Activated naive CD8-positive, alpha-beta T cell treated with anti-CD3 and anti-CD28 coated beads, Interleukin-2, amount 10 ng/mL, durations not matched to agents 7 days and 5 days (primary cell): ENCODE results near the gene FNBP1. TPM values are rescaled to one million over a fixed set of nuclear protein-coding genes. Genes with fewer than 3 reads are reported as not detected.

Experiments used
- ATAC-seq: fragments of 150-1000 bp; cut with Tn5 transposase; one replicate; pipeline ENCODE4 v1.10.0; 2021; ENCODE audit warnings: low read depth, moderate library complexity
- POLR2A ChIA-PET: fragments of 350-600 bp; sonication (Branson Sonifier 250); formaldehyde crosslinking; loops from one replicate; lab custom pipeline; 2021; ENCODE audit warnings: antibody characterized with exemption; lab: Charles Lee
- DNase-seq: peaks from one replicate; pipeline ENCODE4 v3.0.0; 2021
- H3K27ac Mint-ChIP-seq: one replicate; pipeline ENCODE4 v1.8.0; 2022; ENCODE audit warnings: mild to moderate bottlenecking, mixed read lengths
- H3K27me3 Mint-ChIP-seq: one replicate; pipeline ENCODE4 v1.8.0; 2022; ENCODE audit warnings: mild to moderate bottlenecking, moderate library complexity, mixed read lengths
- H3K36me3 Mint-ChIP-seq: one replicate; pipeline ENCODE4 v1.8.0; 2021; ENCODE audit warnings: mild to moderate bottlenecking, mixed read lengths
- H3K4me1 Mint-ChIP-seq: one replicate; pipeline ENCODE4 v1.8.0; 2021; ENCODE audit warnings: mixed read lengths
- H3K4me3 Mint-ChIP-seq: one replicate; pipeline ENCODE4 v1.8.0; 2022; ENCODE audit warnings: mild to moderate bottlenecking, moderate library complexity, mixed read lengths
- H3K9me3 Mint-ChIP-seq: one replicate; pipeline ENCODE4 v1.8.0; 2021; ENCODE audit warnings: mixed read lengths
- total RNA-seq, 2 experiments: library from RNA; stranded (reverse); gene quantifications; one replicate each; pipeline ENCODE4 v1.2.3, GENCODE V29; 2021

Gene FNBP1
- total RNA-seq, 2 experiments from 2014 or later, result 191 to 194 TPM

GRCh38 chr9:129869585-129870501 lies 173.1 kb downstream of the FNBP1 start:
- Mint-ChIP-seq H3K4me3 (peak overlapping the region; percentile 60), H3K27me3 (no peaks in the 10 kb centered on the region), H3K4me1 (peaks cover 52% of the 10 kb centered on the region), H3K27ac (peak overlapping the region; percentile 90), H3K9me3 (no peaks in the 10 kb centered on the region), H3K36me3 (peaks cover 38% of the 10 kb centered on the region)
- ATAC-seq, result no peak
- no peak for DNase-seq
- POLR2A ChIA-PET, result interaction anchor here (0.6 to 12.4 kb wide), 7 partner anchors 10 to 1134 kb away, joined by 4 to 173 read pairs (median 10); partner anchors contain the start of genes C9orf78 and USP20

- Mint-ChIP-seq H3K9me3 (no peaks in the 10 kb centered on the region), H3K36me3 (peaks cover 36% of the 10 kb centered on the region), H3K27ac (peak overlapping the region; percentile 90), H3K4me3 (peak overlapping the region; percentile 60), H3K4me1 (peaks cover 56% of the 10 kb centered on the region), H3K27me3 (no peaks in the 10 kb centered on the region)
- DNase-seq (peak; percentile 88), ATAC-seq (peak; percentile 88)
- POLR2A ChIA-PET, result interaction anchor here (0.6 to 12.4 kb wide), 9 partner anchors 9 to 1133 kb away, joined by 3 to 173 read pairs (median 6); partner anchors contain the start of genes C9orf78 and USP20
These were observed 174.0 kb downstream of the FNBP1 start for GRCh38 chr9:129868872-129869486.

GRCh38 chr9:129868023-129868871 lies 174.7 kb downstream of the FNBP1 start:
- POLR2A ChIA-PET, result interaction anchor here (0.6 to 12.4 kb wide), 12 partner anchors 9 to 185 kb away, joined by 3 to 173 read pairs (median 5); partner anchors contain the start of genes C9orf78, TOR1A and USP20
- H3K4me1 Mint-ChIP-seq, result peaks cover 60% of the 10 kb centered on the region
- no peak for ATAC-seq
- peak overlapping the region; percentile 71 for H3K4me3 Mint-ChIP-seq
- no peaks in the 10 kb centered on the region for H3K27me3 Mint-ChIP-seq
- peak overlapping the region; percentile 94 for H3K27ac Mint-ChIP-seq
- peaks cover 42% of the 10 kb centered on the region for H3K36me3 Mint-ChIP-seq
- DNase-seq, result no peak
- H3K9me3 Mint-ChIP-seq, result no peaks in the 10 kb centered on the region

GRCh38 chr9:129867136-129868022 lies 175.6 kb downstream of the FNBP1 start:
- Mint-ChIP-seq H3K36me3 (peaks cover 44% of the 10 kb centered on the region), H3K27ac (peak overlapping the region; percentile 94), H3K27me3 (no peaks in the 10 kb centered on the region)

GRCh38 chr9:129866394-129867135 lies 176.4 kb downstream of the FNBP1 start:
- Mint-ChIP-seq H3K9me3 (no peaks in the 10 kb centered on the region), H3K27me3 (no peaks in the 10 kb centered on the region), H3K4me3 (peak overlapping the region; percentile 71), H3K4me1 (peaks cover 62% of the 10 kb centered on the region), H3K27ac (peak overlapping the region; percentile 94), H3K36me3 (peaks cover 44% of the 10 kb centered on the region)
- peak; percentile 8 for ATAC-seq
- peak; percentile 63 for DNase-seq
- POLR2A ChIA-PET, result interaction anchor here (0.7 to 12.4 kb wide), 6 partner anchors 12 to 187 kb away, joined by 3 to 173 read pairs (median 6); partner anchors contain the start of genes C9orf78, TOR1A and USP20

More at GRCh38 chr9:129867136-129868022, 175.6 kb downstream of the FNBP1 start:
- DNase-seq (peak; percentile 61), ATAC-seq (no peak)
- Mint-ChIP-seq H3K4me1 (peaks cover 62% of the 10 kb centered on the region), H3K9me3 (no peaks in the 10 kb centered on the region), H3K4me3 (peak overlapping the region; percentile 71)
- POLR2A ChIA-PET, result interaction anchor here (0.9 to 12.4 kb wide), 7 partner anchors 9 to 186 kb away, joined by 3 to 173 read pairs (median 5); partner anchors contain the start of genes C9orf78, TOR1A and USP20

- DNase-seq, result no peak
- H3K9me3 Mint-ChIP-seq, result no peaks in the 10 kb centered on the region
- H3K27ac Mint-ChIP-seq, result peak overlapping the region; percentile 94
- ATAC-seq, result no peak
- no peaks in the 10 kb centered on the region for H3K27me3 Mint-ChIP-seq
- peaks cover 44% of the 10 kb centered on the region for H3K36me3 Mint-ChIP-seq
- POLR2A ChIA-PET, result interaction anchor here (0.7 to 12.4 kb wide), 5 partner anchors 13 to 43 kb away, joined by 4 to 173 read pairs (median 6); partner anchors contain the start of genes C9orf78, TOR1A and USP20
- peak overlapping the region; percentile 71 for H3K4me3 Mint-ChIP-seq
- H3K4me1 Mint-ChIP-seq, result peaks cover 68% of the 10 kb centered on the region
These were observed 177.2 kb downstream of the FNBP1 start for GRCh38 chr9:129865668-129866320.

- ATAC-seq, result no peak
- H3K4me3 Mint-ChIP-seq, result peak overlapping the region; percentile 33
- no peaks in the 10 kb centered on the region for H3K9me3 Mint-ChIP-seq
- no peaks in the 10 kb centered on the region for H3K27me3 Mint-ChIP-seq
- POLR2A ChIA-PET, result interaction anchor here (0.6 to 12.4 kb wide), 5 partner anchors 11 to 79 kb away, joined by 3 to 173 read pairs (median 15); partner anchors contain the start of genes C9orf78 and USP20
- H3K36me3 Mint-ChIP-seq, result peaks cover 45% of the 10 kb centered on the region
- H3K4me1 Mint-ChIP-seq, result peaks cover 67% of the 10 kb centered on the region
- DNase-seq, result no peak
- peak overlapping the region; percentile 83 for H3K27ac Mint-ChIP-seq
These were observed 177.9 kb downstream of the FNBP1 start for GRCh38 chr9:129864991-129865647.

- POLR2A ChIA-PET, result interaction anchor here (0.7 to 12.4 kb wide), 7 partner anchors 9 to 180 kb away, joined by 3 to 173 read pairs (median 4); partner anchors contain the start of genes C9orf78, FNBP1 and USP20
- Mint-ChIP-seq H3K27me3 (no peaks in the 10 kb centered on the region), H3K27ac (peak overlapping the region; percentile 89), H3K4me1 (peaks cover 61% of the 10 kb centered on the region), H3K4me3 (peak overlapping the region; percentile 73), H3K36me3 (peaks cover 49% of the 10 kb centered on the region), H3K9me3 (no peaks in the 10 kb centered on the region)
- DNase-seq (peak; percentile 85), ATAC-seq (peak; percentile 89)
These were observed 179.8 kb downstream of the FNBP1 start for GRCh38 chr9:129863059-129863690.

- POLR2A ChIA-PET, result interaction anchor here (0.6 to 12.4 kb wide), 5 partner anchors 10 to 161 kb away, joined by 3 to 173 read pairs (median 4); no protein-coding TSS in a partner anchor
- Mint-ChIP-seq H3K4me3 (peak overlapping the region; percentile 48), H3K36me3 (peaks cover 52% of the 10 kb centered on the region), H3K27ac (no peak overlapping the region), H3K27me3 (no peaks in the 10 kb centered on the region), H3K9me3 (no peaks in the 10 kb centered on the region), H3K4me1 (peaks cover 57% of the 10 kb centered on the region)
- no peak for ATAC-seq
- DNase-seq, result no peak
These were observed 181.6 kb downstream of the FNBP1 start for GRCh38 chr9:129861447-129861827.
